MM.1S (cell line): Measurements from ENCODE around the gene FARSB.

ENCODE experiments used
- DNase-seq: peaks from one replicate; pipeline ENCODE4 v3.0.0-alpha.2; 2015
- H2AFZ ChIP-seq: fragments of 300-600 bp; sonication (generic); 2 replicates; pipeline ENCODE4 v1.6.0; 2016; ENCODE audit warnings: antibody characterized with exemption, low read length
- H3F3A ChIP-seq: fragments of 300-600 bp; sonication (generic); 2 replicates; pipeline ENCODE4 v1.6.1; 2016; ENCODE audit warnings: mild to moderate bottlenecking, antibody characterized with exemption, low read length, moderate library complexity, mixed read lengths; ENCODE audit not compliant: insufficient read depth
- H3K27ac ChIP-seq: fragments of 300-600 bp; sonication (generic); 2 replicates; pipeline ENCODE4 v1.5.1; 2016; ENCODE audit warnings: mild to moderate bottlenecking, low read length
- H3K27me3 ChIP-seq: fragments of 300-600 bp; sonication (generic); replicated peaks from 2 replicates; pipeline ENCODE4 v1.6.0; 2016; ENCODE audit warnings: low read length; ENCODE audit not compliant: insufficient read depth
- H3K36me3 ChIP-seq: fragments of 300-600 bp; sonication (generic); replicated peaks from 2 replicates; pipeline ENCODE4 v1.6.1; 2016; ENCODE audit warnings: mild to moderate bottlenecking, low read length, mixed read lengths; ENCODE audit not compliant: insufficient read depth
- H3K4me1 ChIP-seq: fragments of 300-600 bp; sonication (generic); 2 replicates; pipeline ENCODE4 v1.6.1; 2016; ENCODE audit warnings: low read length, mixed read lengths
- H3K4me2 ChIP-seq: fragments of 300-600 bp; sonication (generic); 2 replicates; pipeline ENCODE4 v1.6.0; 2016; ENCODE audit warnings: low read depth, low read length
- H3K4me3 ChIP-seq: fragments of 300-600 bp; sonication (generic); 2 replicates; pipeline ENCODE4 v1.5.1; 2016; ENCODE audit warnings: low read length, mixed read lengths
- H3K79me2 ChIP-seq: fragments of 300-600 bp; sonication (generic); 2 replicates; pipeline ENCODE4 v1.6.1; 2016; ENCODE audit warnings: mixed run types, low read length, mixed read lengths
- H3K9ac ChIP-seq: fragments of 300-600 bp; sonication (generic); 2 replicates; pipeline ENCODE4 v1.6.1; 2016; ENCODE audit warnings: low read length, mixed read lengths
- H3K9me2 ChIP-seq: fragments of 300-600 bp; sonication (generic); replicated peaks from 2 replicates; pipeline ENCODE4 v1.6.1; 2016; ENCODE audit warnings: mild to moderate bottlenecking, low read length, mixed read lengths; ENCODE audit not compliant: insufficient read depth
- H3K9me3 ChIP-seq: fragments of 300-600 bp; sonication (generic); replicated peaks from 2 replicates; pipeline ENCODE4 v1.6.1; 2016; ENCODE audit warnings: mild to moderate bottlenecking, low read length, mixed read lengths; ENCODE audit not compliant: insufficient read depth
- H4K20me1 ChIP-seq: fragments of 300-600 bp; sonication (generic); 2 replicates; pipeline ENCODE4 v1.6.1; 2016; ENCODE audit warnings: mild to moderate bottlenecking, low read length, moderate library complexity, mixed read lengths; ENCODE audit not compliant: insufficient read depth
- EZH2 ChIP-seq: fragments of 300-600 bp; sonication (generic); optimal IDR thresholded peaks from 2 replicates; pipeline ENCODE3; 2017; ENCODE audit warnings: low read depth, mild to moderate bottlenecking, antibody characterized with exemption, low read length, mixed read lengths
- EZH2phosphoT487 ChIP-seq: fragments of 300-600 bp; sonication (generic); IDR thresholded peaks from 2 replicates; pipeline ENCODE4 v1.6.1; 2018; ENCODE audit warnings: antibody characterized with exemption, low read length
- TF ChIP-seq, protein P1 (sequence below): fragments of 300-600 bp; sonication (generic); IDR thresholded peaks from 2 replicates; pipeline ENCODE4 v1.5.1; 2016; ENCODE audit warnings: antibody characterized with exemption, low read length, mixed read lengths

FARSB gene

DNA sequence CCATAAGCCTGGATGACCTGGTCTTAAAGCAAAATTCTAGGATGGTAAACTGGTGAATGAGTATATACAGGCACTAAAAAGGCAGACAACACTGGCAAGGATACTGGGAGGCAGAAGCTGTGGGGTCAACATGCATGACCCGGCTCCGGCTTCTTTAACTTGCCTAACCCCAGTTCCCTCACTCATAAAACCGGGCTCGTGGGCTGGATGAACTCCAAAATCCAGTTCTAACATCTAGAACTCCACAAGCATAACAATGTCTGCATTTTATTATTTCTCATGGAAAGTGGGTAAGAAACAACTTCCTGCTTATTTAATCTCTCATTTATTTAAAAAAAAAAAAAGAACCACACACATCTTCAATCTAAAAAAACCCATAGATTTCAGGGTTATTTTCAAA lies 57.3 kb downstream of the FARSB start:
- Histone ChIP-seq H3K4me2 (no peak overlapping the region), H3K79me2 (peaks cover 40% of the 10 kb centered on the region), H4K20me1 (peaks cover 2% of the 10 kb centered on the region; the same call in 1 of the 2 replicates), H3K36me3 (peaks cover 18% of the 10 kb centered on the region), H3K9ac (no peak overlapping the region), H3K4me1 (no peaks in the 10 kb centered on the region), H3K27me3 (no peaks in the 10 kb centered on the region), H3F3A (no peaks in the 10 kb centered on the region), H3K4me3 (no peak overlapping the region), H3K9me2 (no peaks in the 10 kb centered on the region), H2AFZ (no peak overlapping the region), H3K27ac (no peak overlapping the region), H3K9me3 (no peaks in the 10 kb centered on the region)
- no peak for DNase-seq
- TF ChIP-seq EZH2 (no peak), EZH2phosphoT487 (no peak)
- TF ChIP-seq, protein P1, sequence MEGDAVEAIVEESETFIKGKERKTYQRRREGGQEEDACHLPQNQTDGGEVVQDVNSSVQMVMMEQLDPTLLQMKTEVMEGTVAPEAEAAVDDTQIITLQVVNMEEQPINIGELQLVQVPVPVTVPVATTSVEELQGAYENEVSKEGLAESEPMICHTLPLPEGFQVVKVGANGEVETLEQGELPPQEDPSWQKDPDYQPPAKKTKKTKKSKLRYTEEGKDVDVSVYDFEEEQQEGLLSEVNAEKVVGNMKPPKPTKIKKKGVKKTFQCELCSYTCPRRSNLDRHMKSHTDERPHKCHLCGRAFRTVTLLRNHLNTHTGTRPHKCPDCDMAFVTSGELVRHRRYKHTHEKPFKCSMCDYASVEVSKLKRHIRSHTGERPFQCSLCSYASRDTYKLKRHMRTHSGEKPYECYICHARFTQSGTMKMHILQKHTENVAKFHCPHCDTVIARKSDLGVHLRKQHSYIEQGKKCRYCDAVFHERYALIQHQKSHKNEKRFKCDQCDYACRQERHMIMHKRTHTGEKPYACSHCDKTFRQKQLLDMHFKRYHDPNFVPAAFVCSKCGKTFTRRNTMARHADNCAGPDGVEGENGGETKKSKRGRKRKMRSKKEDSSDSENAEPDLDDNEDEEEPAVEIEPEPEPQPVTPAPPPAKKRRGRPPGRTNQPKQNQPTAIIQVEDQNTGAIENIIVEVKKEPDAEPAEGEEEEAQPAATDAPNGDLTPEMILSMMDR = no peak

DNA sequence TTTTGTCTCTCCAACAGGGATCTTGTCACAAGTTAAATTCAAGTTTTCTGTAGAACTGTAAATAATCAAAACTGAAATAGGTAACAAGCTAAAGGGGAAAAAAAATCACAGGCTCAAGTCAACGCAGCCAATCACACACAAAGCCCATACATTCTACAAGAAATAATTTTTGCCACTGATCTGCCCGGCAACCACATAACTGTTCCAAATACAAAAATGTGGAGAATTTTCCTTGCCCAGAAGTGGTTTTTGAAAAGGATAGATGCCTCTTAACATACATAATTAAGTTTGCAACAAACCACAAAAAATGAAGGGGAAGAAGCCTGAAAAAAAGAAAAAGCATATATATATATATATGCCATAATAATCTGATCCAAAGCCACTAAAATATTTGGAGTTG lies 60.3 kb downstream of the FARSB start:
- Histone ChIP-seq H3K27ac (no peak overlapping the region), H4K20me1 (peaks cover 2% of the 10 kb centered on the region; the same call in 1 of the 2 replicates), H3K27me3 (no peaks in the 10 kb centered on the region), H3K9me2 (no peaks in the 10 kb centered on the region), H3K9ac (no peak overlapping the region), H3K9me3 (no peaks in the 10 kb centered on the region), H3K79me2 (peaks cover 52% of the 10 kb centered on the region), H3K36me3 (peaks cover 19% of the 10 kb centered on the region), H3F3A (no peaks in the 10 kb centered on the region), H3K4me3 (no peak overlapping the region), H3K4me2 (no peak overlapping the region), H3K4me1 (no peaks in the 10 kb centered on the region), H2AFZ (no peak overlapping the region)
- no peak for DNase-seq
- TF ChIP-seq EZH2 (no peak), EZH2phosphoT487 (no peak)
- TF ChIP-seq, protein P1 = no peak

DNA sequence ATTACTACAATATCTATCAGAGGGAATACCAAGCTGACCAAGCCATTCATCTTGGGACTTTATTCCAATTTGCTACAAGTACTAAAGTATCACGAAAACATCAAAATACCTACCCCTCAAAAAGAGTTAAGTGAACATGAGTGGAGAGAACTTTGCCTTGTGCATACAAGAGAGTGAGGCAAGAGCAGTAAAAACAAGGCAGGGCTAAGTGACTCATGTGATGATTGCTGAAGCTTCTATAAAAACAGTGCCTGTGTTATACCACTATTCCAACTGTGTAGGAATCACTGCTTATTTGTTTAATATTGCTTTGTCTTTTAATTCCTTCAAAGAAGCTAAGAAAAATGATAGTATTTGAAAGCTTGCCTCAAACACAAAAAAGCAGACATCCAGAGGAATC lies 61.2 kb downstream of the FARSB start:
- Histone ChIP-seq H3K4me3 (no peak overlapping the region), H3K27ac (no peak overlapping the region), H3K27me3 (no peaks in the 10 kb centered on the region), H3K9me3 (no peaks in the 10 kb centered on the region), H3K9me2 (no peaks in the 10 kb centered on the region), H3F3A (no peaks in the 10 kb centered on the region), H3K36me3 (peaks cover 22% of the 10 kb centered on the region), H2AFZ (no peak overlapping the region), H3K4me2 (no peak overlapping the region), H3K79me2 (peaks cover 48% of the 10 kb centered on the region), H4K20me1 (peaks cover 2% of the 10 kb centered on the region; the same call in 1 of the 2 replicates), H3K4me1 (no peaks in the 10 kb centered on the region), H3K9ac (no peak overlapping the region)
- no peak for DNase-seq
- TF ChIP-seq EZH2phosphoT487 (no peak), EZH2 (no peak)
- TF ChIP-seq, protein P1 = no peak
